K562 (cell line): ENCODE data around the gene GPR42.

Source experiments
- CTCF ChIP-seq, 3 experiments: IDR thresholded peaks in 2 of 3; conservative IDR thresholded peaks in 1 of 3; 2 replicates each; pipeline ENCODE4 v1.5.1; 2011 to 2012; ENCODE audit warnings: low read length in 3 of 3, mild to moderate bottlenecking in 3 of 3, control low read depth in 2 of 3, improper control_type of control experiment in 1 of 3, inconsistent platforms in 1 of 3, low read depth in 1 of 3, mixed read lengths in 1 of 3, moderate library complexity in 1 of 3; ENCODE audit not compliant: insufficient read depth in 2 of 3
- ELK1 ChIP-seq: sonication (generic); formaldehyde crosslinking; IDR thresholded peaks from 2 replicates; pipeline ENCODE4 v1.8.1; 2022; ENCODE audit warnings: missing genetic modification reagents
- ESRRA ChIP-seq: fragments of 450-650 bp; IDR thresholded peaks from 2 replicates; pipeline ENCODE4 v1.6.1; 2014; ENCODE audit warnings: low read depth, mild to moderate bottlenecking, moderate library complexity, borderline replicate concordance
- ZFPM2 ChIP-seq: fragments of 250-450 bp; sonication (Bioruptor Pico); IDR thresholded peaks from 2 replicates; pipeline ENCODE4 v1.5.1; 2022; ENCODE audit warnings: mild to moderate bottlenecking

- TF ChIP-seq ESRRA (no peak), ELK1 (CRISPR knock-in tag) (no peak), CTCF (IDR thresholded peaks at IDR 0.05 in 2 of 3, conservative IDR thresholded peaks at IDR 0.05 in 1 of 3; ENCODE audit: insufficient read depth in 2 of 3, low read depth in 1 of 3, low read length in 3 of 3) (no peak), ZFPM2 (no peak)
These were observed 36.6 kb upstream of the GPR42 start for GRCh38 chr19:35334144-35334753.
